HCT116 (cell line): ENCODE results near the gene HEATR3. TPM values are rescaled to one million over a fixed set of nuclear protein-coding genes. Genes with fewer than 3 reads are reported as not detected.

Experiments used
- ATAC-seq: fragments of 200-7000 bp; cut with Tn5 transposase; 2 replicates; pipeline ENCODE4 v1.9.1; 2020; ENCODE audit warnings: mild to moderate bottlenecking, moderate library complexity
- BruUV-seq: library from RNA; stranded (reverse); fragments of 400-500 nt; replicated peaks from 2 replicates; lab custom pipeline; 2021; lab: Mats Ljungman, UMichigan
- CTCF ChIA-PET: fragments of 300-600 bp; sonication (Branson Sonifier 250); formaldehyde crosslinking; loops from one replicate; lab custom pipeline; 2021; ENCODE audit warnings: antibody characterized with exemption; lab: Charles Lee
- POLR2A ChIA-PET: fragments of 300-600, 350-600 bp; sonication (Branson Sonifier 250); formaldehyde crosslinking; loops from one replicate; lab custom pipeline; 2021; ENCODE audit warnings: antibody characterized with exemption; lab: Charles Lee
- RAD21 ChIA-PET, 2 experiments: fragments of 300-600 bp; sonication (Branson Sonifier 250); formaldehyde crosslinking; loops; one replicate each; lab custom pipeline; 2023; ENCODE audit warnings: low total read pairs in 2 of 2; ENCODE audit not compliant: uncharacterized antibody in 2 of 2, unreplicated experiment in 2 of 2, low non-redundant PET in 1 of 2; lab: Charles Lee
- DNase-seq: peaks from one replicate; pipeline ENCODE4 v3.0.0-alpha.2; 2010; ENCODE audit warnings: low read depth, low spot score
- H2AFZ ChIP-seq: fragments of 200-600 bp; shearing (Covaris generic), sonication (generic); 2 replicates; pipeline ENCODE4 v1.6.1; 2017; ENCODE audit warnings: low read depth, mixed run types, mixed read lengths, antibody characterized with exemption, low read length; ENCODE audit not compliant: poor library complexity, severe bottlenecking
- H3K27ac ChIP-seq: 2 replicates; pipeline ENCODE4 v1.5.1; 2012; ENCODE audit warnings: low read depth, low read length
- H3K27me3 ChIP-seq: fragments of 200-600 bp; sonication (generic); 2 replicates; pipeline ENCODE4 v1.6.1; 2016; ENCODE audit warnings: mixed run types, low read length, mixed read lengths; ENCODE audit not compliant: insufficient read depth
- H3K36me3 ChIP-seq, 2 experiments: fragments of 200-500 bp in 1 of 2; fragments of 200-600 bp in 1 of 2; sonication (Bioruptor generic) in 1 of 2; sonication (generic) in 1 of 2; 2 replicates each; pipeline versions ENCODE4 v1.5.1 to v1.6.1; 2014 to 2016; ENCODE audit warnings: low read length in 2 of 2, inconsistent platforms in 1 of 2, mixed read lengths in 1 of 2, mixed run types in 1 of 2; ENCODE audit not compliant: insufficient read depth in 2 of 2, control insufficient read depth in 1 of 2
- H3K4me1 ChIP-seq, 2 experiments: fragments of 200-600 bp in 1 of 2; sonication (generic) in 1 of 2; 2 replicates each; pipeline versions ENCODE4 v1.5.1 to v1.6.1; 2012 to 2017; ENCODE audit warnings: low read length in 2 of 2, inconsistent platforms in 1 of 2, mild to moderate bottlenecking in 1 of 2, mixed read lengths in 1 of 2, mixed run types in 1 of 2, moderate library complexity in 1 of 2; ENCODE audit not compliant: insufficient read depth in 2 of 2, control insufficient read depth in 1 of 2
- H3K4me2 ChIP-seq: fragments of 200-600 bp; sonication (generic); 2 replicates; pipeline ENCODE4 v1.6.1; 2017; ENCODE audit warnings: mixed run types, low read length, mixed read lengths
- H3K4me3 ChIP-seq, 2 experiments: fragments of 200-600 bp in 1 of 2; sonication (generic) in 1 of 2; replicated peaks in 1 of 2; 2 replicates each; pipeline ENCODE4 v1.5.1; 2011 to 2016; ENCODE audit warnings: low read length in 2 of 2, control low read depth in 1 of 2, low read depth in 1 of 2, mild to moderate bottlenecking in 1 of 2, mixed read lengths in 1 of 2, mixed run types in 1 of 2
- H3K79me2 ChIP-seq: fragments of 200-600 bp; sonication (generic); 2 replicates; pipeline ENCODE4 v1.6.1; 2017; ENCODE audit warnings: mild to moderate bottlenecking, mixed run types, low read length, moderate library complexity, mixed read lengths; ENCODE audit not compliant: insufficient read depth
- H3K9ac ChIP-seq: fragments of 200-600 bp; sonication (generic); 2 replicates; pipeline ENCODE4 v1.6.1; 2016; ENCODE audit warnings: low read length, mixed read lengths
- H3K9me2 ChIP-seq: fragments of 200-600 bp; sonication (generic), shearing (Covaris generic); 2 replicates; pipeline ENCODE4 v1.6.1; 2017; ENCODE audit warnings: mixed run types, mild to moderate bottlenecking, moderate library complexity; ENCODE audit not compliant: insufficient read depth
- H3K9me3 ChIP-seq, 2 experiments: fragments of 200-500 bp in 1 of 2; fragments of 200-600 bp in 1 of 2; sonication (Bioruptor generic) in 1 of 2; sonication (generic) in 1 of 2; 2 replicates each; pipeline ENCODE4 v1.6.1; 2014 to 2017; ENCODE audit warnings: low read length in 2 of 2, mixed read lengths in 2 of 2, inconsistent platforms in 1 of 2, low read depth in 1 of 2, mild to moderate bottlenecking in 1 of 2, mixed run types in 1 of 2, moderate library complexity in 1 of 2; ENCODE audit not compliant: control insufficient read depth in 1 of 2, insufficient read depth in 1 of 2
- H4K20me1 ChIP-seq: fragments of 200-600 bp; sonication (generic), shearing (Covaris generic); 2 replicates; pipeline ENCODE4 v1.6.1; 2017; ENCODE audit warnings: mixed run types, mild to moderate bottlenecking, moderate library complexity; ENCODE audit not compliant: insufficient read depth
- CEBPB ChIP-seq: IDR thresholded peaks from 2 replicates; pipeline ENCODE4 v1.6.1; 2012; ENCODE audit warnings: low read depth
- EGR1 ChIP-seq: IDR thresholded peaks from 2 replicates; pipeline ENCODE4 v1.6.1; 2012; ENCODE audit warnings: low read depth
- ELF1 ChIP-seq: IDR thresholded peaks from 2 replicates; pipeline ENCODE4 v1.6.1; 2012; ENCODE audit warnings: low read depth, borderline replicate concordance
- EZH2 ChIP-seq: fragments of 200-600 bp; sonication (generic); IDR thresholded peaks from 2 replicates; pipeline ENCODE4 v1.6.1; 2017; ENCODE audit warnings: antibody characterized with exemption, mixed run types
- EZH2phosphoT487 ChIP-seq: fragments of 200-600 bp; IDR thresholded peaks from 2 replicates; pipeline ENCODE4 v1.6.1; 2018; ENCODE audit warnings: antibody characterized with exemption, borderline replicate concordance
- MAX ChIP-seq: IDR thresholded peaks from 2 replicates; pipeline ENCODE4 v1.6.1; 2012
- POLR2A ChIP-seq: IDR thresholded peaks from 2 replicates; pipeline ENCODE4 v1.7.0; 2011; ENCODE audit warnings: borderline replicate concordance; ENCODE audit not compliant: insufficient read depth, insufficient read length; ENCODE audit errors: extremely low read depth
- POLR2AphosphoS5 ChIP-seq: IDR thresholded peaks from 2 replicates; pipeline ENCODE4 v1.6.1; 2011; ENCODE audit warnings: mild to moderate bottlenecking, low read depth, low read length, moderate library complexity
- SP1 ChIP-seq: IDR thresholded peaks from 2 replicates; pipeline ENCODE4 v1.6.1; 2012; ENCODE audit warnings: low read depth
- TCF7L2 ChIP-seq: IDR thresholded peaks from 2 replicates; pipeline ENCODE4 v1.7.0; 2011; ENCODE audit warnings: borderline replicate concordance, inconsistent platforms; ENCODE audit not compliant: insufficient read depth, insufficient read length; ENCODE audit errors: extremely low read depth
- YY1 ChIP-seq: IDR thresholded peaks from 2 replicates; pipeline ENCODE4 v1.6.1; 2011; ENCODE audit warnings: low read length, low read depth, moderate library complexity, mild to moderate bottlenecking; ENCODE audit not compliant: insufficient replicate concordance; ENCODE audit errors: extremely low read depth
- ZBTB33 ChIP-seq: IDR thresholded peaks from 2 replicates; pipeline ENCODE4 v1.6.1; 2011; ENCODE audit warnings: mild to moderate bottlenecking, low read length, moderate library complexity; ENCODE audit not compliant: insufficient replicate concordance; ENCODE audit errors: extremely low read depth
- ZFX ChIP-seq: fragments of 450-650 bp; IDR thresholded peaks from 2 replicates; pipeline ENCODE4 v1.6.1; 2017
- intact Hi-C: fragments of 100-400 bp; cut with micrococcal nuclease; formaldehyde crosslinking; loops from 2 replicates; pipeline ENCODE4 v1.10.0; 2022
- total RNA-seq: library from RNA; stranded (reverse); gene quantifications from one replicate; pipeline ENCODE4 v1.2.1, GENCODE V29; 2021; ENCODE audit not compliant: unreplicated experiment

HEATR3 gene
- total RNA-seq, 1 experiment from 2014 or later, result 16.3 TPM

- H3K79me2 ChIP-seq, result peaks cover 55% of the 10 kb centered on the region
Observed at GRCh38 chr16:50154420-50154950, 88.7 kb downstream of the HEATR3 start.

More at GRCh38 chr16:50154420-50154950, 88.7 kb downstream of the HEATR3 start:
- intact Hi-C loops, result no loop called here
- Histone ChIP-seq H2AFZ (no peak overlapping the region), H3K9me2 (no peaks in the 10 kb centered on the region), H3K9me3 (no peaks in the 10 kb centered on the region), H3K4me3 (peak overlapping the region; percentile 71 to 85), H3K4me1 (peaks cover 15 to 25% of the 10 kb centered on the region in 2 experiments)
- CTCF ChIA-PET, result no interaction called here
- no peak for ATAC-seq
- POLR2A ChIA-PET, result no interaction called here
- BruUV-seq, result no TSS peak
- RAD21 ChIA-PET, result no interaction called here
- TF ChIP-seq EGR1, result no peak
- TF ChIP-seq YY1, result no peak
- TF ChIP-seq ELF1, result no peak
- no peak for TF ChIP-seq SP1
- TF ChIP-seq MAX, result no peak
- TF ChIP-seq TCF7L2, result no peak
- no peak for TF ChIP-seq ZFX
- no peak for TF ChIP-seq EZH2
- TF ChIP-seq EZH2phosphoT487, result no peak
- TF ChIP-seq POLR2A, result no peak
- TF ChIP-seq POLR2AphosphoS5, result no peak
- TF ChIP-seq CEBPB, result no peak
- no peak for TF ChIP-seq ZBTB33
- TF ChIP-seq, all 23 proteins: peak for 0
- no peak for DNase-seq
- no peaks in the 10 kb centered on the region for H4K20me1 ChIP-seq
- H3K27me3 ChIP-seq, result no peaks in the 10 kb centered on the region
- H3K27ac ChIP-seq, result peak overlapping the region; percentile 66; the same call in 1 of the 2 replicates
- no peaks in the 10 kb centered on the region; a peak in 1 of 4 replicates for H3K36me3 ChIP-seq
- H3K4me2 ChIP-seq, result peak overlapping the region; percentile 98
- peak overlapping the region; percentile 80 for H3K9ac ChIP-seq
